Fibroblast of pulmonary artery (primary cell): ENCODE measurements around the gene TIMM10.

Source experiments
- DNase-seq: peaks from one replicate; pipeline ENCODE4 v3.0.0-alpha.2; 2010; ENCODE audit warnings: low read depth
- H3K4me3 ChIP-seq: replicated peaks from 2 replicates; pipeline ENCODE4 v1.5.1; 2011; ENCODE audit warnings: low read depth, mild to moderate bottlenecking, control low read depth, low read length, moderate library complexity
- CTCF ChIP-seq: IDR thresholded peaks from 2 replicates; pipeline ENCODE4 v1.5.1; 2011; ENCODE audit warnings: mild to moderate bottlenecking, control low read depth, low read length, inconsistent platforms; ENCODE audit errors: missing control alignments

TIMM10 gene

DNA sequence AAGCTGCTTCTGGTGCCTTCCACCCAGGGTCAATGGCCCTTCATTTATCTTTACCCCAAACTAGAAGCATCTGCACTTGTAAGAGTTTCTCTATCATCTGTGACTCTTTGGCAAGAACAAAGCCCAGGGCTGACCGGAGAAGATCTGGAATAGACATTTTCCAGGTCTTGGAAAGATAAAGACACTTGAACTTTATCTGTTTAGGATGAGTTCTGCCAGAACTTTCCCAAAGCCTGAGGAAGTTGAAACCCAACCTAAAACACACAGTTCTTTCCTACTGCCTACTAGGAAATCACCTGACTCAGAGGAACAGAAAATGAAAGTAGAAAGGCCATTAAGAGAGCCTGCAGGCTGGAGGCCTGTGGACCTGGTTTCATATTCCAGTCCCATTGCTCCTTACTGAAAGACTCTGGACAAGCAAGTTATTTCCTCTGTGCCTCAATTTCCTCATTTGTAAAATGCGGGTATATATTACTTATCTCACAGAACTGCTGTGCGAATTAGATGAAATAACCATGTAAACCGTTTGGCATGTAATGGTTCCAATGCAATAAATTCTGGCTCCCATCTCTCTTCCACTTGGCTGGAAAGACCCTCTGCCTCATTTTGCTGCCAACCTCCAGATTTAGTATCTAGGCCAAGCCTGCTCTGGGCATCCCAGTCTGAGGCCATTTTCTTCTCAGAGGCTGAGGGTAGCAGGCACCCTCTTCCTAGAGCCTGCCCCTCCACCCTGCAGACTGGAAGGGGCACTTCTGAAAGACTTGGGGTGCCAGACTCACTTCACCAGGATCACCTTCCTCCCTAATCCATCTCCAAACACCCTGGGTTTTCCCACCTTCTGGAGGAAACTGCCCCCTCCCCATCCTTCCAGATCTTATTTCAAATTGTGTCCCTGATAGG lies 35.7 kb upstream of the TIMM10 start:
- H3K4me3 ChIP-seq, result peak overlapping the region; percentile 79
- TF ChIP-seq CTCF, result no peak
- DNase-seq, result peak; percentile 44

- no peak for TF ChIP-seq CTCF
- no peak for DNase-seq
- no peak overlapping the region for H3K4me3 ChIP-seq
These were observed 32.0 kb upstream of the TIMM10 start for GRCh38 chr11:57562596-57562995.

GRCh38 chr11:57560146-57560545 lies 29.6 kb upstream of the TIMM10 start:
- H3K4me3 ChIP-seq, result no peak overlapping the region
- TF ChIP-seq CTCF, result no peak
- DNase-seq, result no peak

DNA sequence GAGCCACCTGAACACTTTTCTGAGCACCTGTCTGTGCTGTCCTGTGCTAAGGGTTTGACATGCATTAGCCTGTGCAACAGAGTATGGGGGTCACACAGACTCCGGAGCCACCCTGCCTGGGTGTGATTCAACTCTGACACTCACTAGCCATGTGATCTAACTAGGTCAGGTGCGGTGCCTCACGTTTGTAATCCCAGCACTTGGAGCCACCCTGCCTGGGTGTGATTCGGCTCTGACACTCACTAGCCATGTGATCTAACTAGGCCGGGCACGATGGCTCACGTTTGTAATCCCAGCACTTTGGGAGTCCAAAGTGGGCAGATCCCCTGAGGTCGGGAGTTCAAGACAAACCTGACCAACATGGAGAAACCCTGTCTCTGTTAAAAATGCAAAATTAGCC lies 25.5 kb upstream of the TIMM10 start:
- no peak for TF ChIP-seq CTCF
- DNase-seq, result no peak
- no peak overlapping the region for H3K4me3 ChIP-seq

DNA sequence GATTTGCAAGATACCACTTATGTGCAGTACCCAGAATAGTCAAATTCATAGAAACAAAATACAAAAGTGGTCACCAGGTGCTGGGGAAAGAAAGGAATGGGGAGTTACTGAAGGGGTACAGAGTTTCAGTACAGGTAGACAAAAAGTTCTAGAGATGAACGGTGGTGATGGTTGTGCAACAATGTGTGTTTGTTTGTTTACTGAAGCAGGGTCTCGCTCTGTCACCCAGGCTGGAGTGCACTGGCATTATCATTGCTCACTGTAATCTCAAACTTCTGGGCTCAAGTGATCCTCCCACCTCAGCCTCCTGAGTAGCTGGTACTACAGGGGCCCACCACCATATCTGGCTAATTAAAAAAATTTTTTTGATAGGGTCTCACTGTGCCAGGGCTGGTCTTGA lies 24.8 kb upstream of the TIMM10 start:
- TF ChIP-seq CTCF, result no peak
- H3K4me3 ChIP-seq, result no peak overlapping the region
- no peak for DNase-seq

DNA sequence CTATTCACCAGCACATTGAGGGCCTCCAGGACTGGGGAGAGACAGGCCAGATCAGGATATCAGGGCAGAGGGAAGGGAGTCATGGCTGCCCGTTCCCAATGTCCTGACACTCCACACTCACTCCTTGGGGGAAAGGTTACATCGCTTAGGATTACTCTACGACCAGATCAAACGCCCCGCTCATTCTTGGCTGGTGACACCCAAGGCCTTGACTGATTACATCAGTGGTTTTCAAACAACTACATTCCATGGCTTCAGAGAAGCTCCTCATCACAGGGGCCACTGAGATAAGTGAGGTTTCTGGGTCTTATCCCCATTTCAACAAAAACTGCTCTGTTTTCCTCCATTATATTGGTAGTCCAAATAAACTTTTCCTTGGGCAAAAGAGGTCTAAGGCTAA lies 21.9 kb upstream of the TIMM10 start:
- no peak overlapping the region for H3K4me3 ChIP-seq
- DNase-seq, result no peak
- no peak for TF ChIP-seq CTCF

DNA sequence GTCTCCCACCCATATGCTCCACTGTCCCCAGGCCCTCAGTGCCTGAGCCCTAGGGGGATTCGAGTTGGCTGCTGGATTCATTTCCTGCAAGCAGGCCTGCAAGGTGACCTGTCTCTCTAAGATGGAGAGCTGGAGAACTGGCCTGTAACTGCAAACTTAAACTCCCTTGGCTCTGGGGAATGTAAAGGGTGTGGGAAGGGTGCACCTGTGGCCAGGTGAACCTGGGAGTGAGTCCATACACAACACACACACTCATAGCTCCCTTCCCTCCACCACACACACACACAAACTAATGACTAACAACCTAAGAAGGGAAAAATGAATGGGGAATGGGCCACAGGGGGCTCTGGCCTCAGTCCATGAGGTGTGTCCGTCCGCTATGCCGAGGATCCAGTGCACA lies 21.4 kb upstream of the TIMM10 start:
- H3K4me3 ChIP-seq, result no peak overlapping the region
- DNase-seq, result no peak
- no peak for TF ChIP-seq CTCF
